Measurements from ENCODE around the gene WDR36. TPM values are rescaled to one million over a fixed set of nuclear protein-coding genes. Genes with fewer than 3 reads are reported as not detected.

The WDR36 gene
- total and polyA plus RNA-seq, 2 of the 13 experiments (the other 11 are each of a cell fraction or from before 2014, with no cell fraction given): 18.2 to 40.6 TPM

DNA sequence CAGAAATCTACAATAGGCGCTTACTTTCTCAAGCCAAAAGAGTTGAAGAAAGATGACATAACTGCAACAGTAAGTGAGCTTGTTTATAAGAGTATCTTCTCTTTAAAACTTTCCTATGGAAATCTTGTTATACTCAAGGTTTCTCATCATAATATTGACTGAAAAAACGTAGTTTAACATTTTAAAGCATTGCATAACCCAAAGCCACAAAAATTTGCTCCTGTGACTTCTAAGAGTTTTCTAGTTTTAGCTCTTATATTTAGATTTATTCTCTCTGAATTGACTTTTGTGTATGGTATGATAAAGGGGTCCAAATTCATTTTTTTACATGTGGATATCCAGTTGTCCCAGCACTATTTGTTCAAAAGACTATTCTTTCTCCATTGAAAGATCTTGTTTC is 15.2 kb downstream of the WDR36 start (continued):
- TF ChIP-seq PAX8 (CRISPR knock-in tag; IDR thresholded peaks at IDR 0.05; ENCODE audit: borderline replicate concordance): no peak
- TF ChIP-seq ZNF256 (CRISPR knock-in tag; conservative IDR thresholded peaks at IDR 0.05): no peak
- TF ChIP-seq, protein P1, sequence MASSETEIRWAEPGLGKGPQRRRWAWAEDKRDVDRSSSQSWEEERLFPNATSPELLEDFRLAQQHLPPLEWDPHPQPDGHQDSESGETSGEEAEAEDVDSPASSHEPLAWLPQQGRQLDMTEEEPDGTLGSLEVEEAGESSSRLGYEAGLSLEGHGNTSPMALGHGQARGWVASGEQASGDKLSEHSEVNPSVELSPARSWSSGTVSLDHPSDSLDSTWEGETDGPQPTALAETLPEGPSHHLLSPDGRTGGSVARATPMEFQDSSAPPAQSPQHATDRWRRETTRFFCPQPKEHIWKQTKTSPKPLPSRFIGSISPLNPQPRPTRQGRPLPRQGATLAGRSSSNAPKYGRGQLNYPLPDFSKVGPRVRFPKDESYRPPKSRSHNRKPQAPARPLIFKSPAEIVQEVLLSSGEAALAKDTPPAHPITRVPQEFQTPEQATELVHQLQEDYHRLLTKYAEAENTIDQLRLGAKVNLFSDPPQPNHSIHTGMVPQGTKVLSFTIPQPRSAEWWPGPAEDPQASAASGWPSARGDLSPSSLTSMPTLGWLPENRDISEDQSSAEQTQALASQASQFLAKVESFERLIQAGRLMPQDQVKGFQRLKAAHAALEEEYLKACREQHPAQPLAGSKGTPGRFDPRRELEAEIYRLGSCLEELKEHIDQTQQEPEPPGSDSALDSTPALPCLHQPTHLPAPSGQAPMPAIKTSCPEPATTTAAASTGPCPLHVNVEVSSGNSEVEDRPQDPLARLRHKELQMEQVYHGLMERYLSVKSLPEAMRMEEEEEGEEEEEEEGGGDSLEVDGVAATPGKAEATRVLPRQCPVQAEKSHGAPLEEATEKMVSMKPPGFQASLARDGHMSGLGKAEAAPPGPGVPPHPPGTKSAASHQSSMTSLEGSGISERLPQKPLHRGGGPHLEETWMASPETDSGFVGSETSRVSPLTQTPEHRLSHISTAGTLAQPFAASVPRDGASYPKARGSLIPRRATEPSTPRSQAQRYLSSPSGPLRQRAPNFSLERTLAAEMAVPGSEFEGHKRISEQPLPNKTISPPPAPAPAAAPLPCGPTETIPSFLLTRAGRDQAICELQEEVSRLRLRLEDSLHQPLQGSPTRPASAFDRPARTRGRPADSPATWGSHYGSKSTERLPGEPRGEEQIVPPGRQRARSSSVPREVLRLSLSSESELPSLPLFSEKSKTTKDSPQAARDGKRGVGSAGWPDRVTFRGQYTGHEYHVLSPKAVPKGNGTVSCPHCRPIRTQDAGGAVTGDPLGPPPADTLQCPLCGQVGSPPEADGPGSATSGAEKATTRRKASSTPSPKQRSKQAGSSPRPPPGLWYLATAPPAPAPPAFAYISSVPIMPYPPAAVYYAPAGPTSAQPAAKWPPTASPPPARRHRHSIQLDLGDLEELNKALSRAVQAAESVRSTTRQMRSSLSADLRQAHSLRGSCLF (CRISPR knock-in tag; IDR thresholded peaks at IDR 0.05; ENCODE audit: borderline replicate concordance): no peak
- no peak for TF ChIP-seq NONO (IDR thresholded peaks at IDR 0.05)
- TF ChIP-seq NONO (CRISPR knock-in tag; conservative IDR thresholded peaks at IDR 0.05): no peak
- TF ChIP-seq ZNF782 (CRISPR knock-in tag; IDR thresholded peaks at IDR 0.05; ENCODE audit: borderline replicate concordance): no peak
- TF ChIP-seq, protein P2, sequence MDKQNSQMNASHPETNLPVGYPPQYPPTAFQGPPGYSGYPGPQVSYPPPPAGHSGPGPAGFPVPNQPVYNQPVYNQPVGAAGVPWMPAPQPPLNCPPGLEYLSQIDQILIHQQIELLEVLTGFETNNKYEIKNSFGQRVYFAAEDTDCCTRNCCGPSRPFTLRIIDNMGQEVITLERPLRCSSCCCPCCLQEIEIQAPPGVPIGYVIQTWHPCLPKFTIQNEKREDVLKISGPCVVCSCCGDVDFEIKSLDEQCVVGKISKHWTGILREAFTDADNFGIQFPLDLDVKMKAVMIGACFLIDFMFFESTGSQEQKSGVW (CRISPR knock-in tag; IDR thresholded peaks at IDR 0.05; ENCODE audit: borderline replicate concordance): no peak
- no peak for TF ChIP-seq NR2F6 (IDR thresholded peaks at IDR 0.05)
- no peak for TF ChIP-seq NR2F6 (CRISPR knock-in tag; IDR thresholded peaks at IDR 0.05)
- no peak for TF ChIP-seq TCF12 (IDR thresholded peaks at IDR 0.05)
- no peak for TF ChIP-seq TCF12 (CRISPR knock-in tag; IDR thresholded peaks at IDR 0.05)
- no peak for TF ChIP-seq ZFAT (CRISPR knock-in tag; conservative IDR thresholded peaks at IDR 0.05)
